Body of pancreas (tissue), 4 donors: ENCODE measurements around the gene SERPINA1. TPM values are rescaled to one million over a fixed set of nuclear protein-coding genes. Genes with fewer than 3 reads are reported as not detected.
A peak's percentile ranks its signal among the peaks of the same experiment; 100 is the strongest.
"Not testable (repeated sequence)": the region's sequence is repeated elsewhere in the genome, so short reads cannot be mapped to it uniquely, and the experiment has no call there.

ENCODE experiments used
- ATAC-seq: fragments of 150-250 bp; one replicate; pipeline ENCODE4 v1.9.1; 2016
- DNase-seq, 4 donors: peaks; one replicate each; pipeline ENCODE4 v3.0.0-alpha.2; 2019
- H3K27ac ChIP-seq, 4 donors: fragments of 200-600 bp; sonication (generic); 1 replicate in 3 of 4; 2 replicates in 1 of 4; pipeline versions ENCODE4 v1.5.1 to v1.6.1; 2016 to 2019; ENCODE audit warnings: mild to moderate bottlenecking in 1 of 4, mixed read lengths in 1 of 4, moderate library complexity in 1 of 4
- H3K27me3 ChIP-seq, 2 donors: fragments of 200-600 bp; sonication (generic); one replicate each; pipeline ENCODE4 v1.6.0; 2016; ENCODE audit warnings: mild to moderate bottlenecking in 1 of 2
- H3K36me3 ChIP-seq, 2 donors: fragments of 200-600 bp; sonication (generic); replicated peaks in 1 of 2; 2 replicates each; pipeline ENCODE4 v1.5.1; 2016; ENCODE audit warnings: low read depth in 2 of 2; ENCODE audit not compliant: insufficient read depth in 1 of 2
- H3K4me1 ChIP-seq: fragments of 200-600 bp; sonication (generic); one replicate; pipeline ENCODE4 v1.6.0; 2016
- H3K4me3 ChIP-seq, 2 donors: fragments of 200-600 bp; sonication (generic); 1 replicate in 1 of 2; 2 replicates in 1 of 2; pipeline ENCODE4 v1.5.1; 2016 to 2019
- H3K9me3 ChIP-seq, 3 donors: fragments of 200-600 bp; sonication (generic); 1 replicate in 2 of 3; 2 replicates in 1 of 3; pipeline ENCODE4 v1.5.1; 2016
- POLR2A ChIP-seq, 3 donors: fragments of 450-650 bp; IDR thresholded peaks; one replicate each; pipeline ENCODE4 v1.6.1; 2016; ENCODE audit warnings: antibody characterized with exemption in 3 of 3, mild to moderate bottlenecking in 2 of 3
- WGBS, 2 donors: methylation state at CpG; one replicate each; pipeline ENCODE4 v1.1.5; 2017; 5-methylcytosine and 5-hydroxymethylcytosine counted together
- intact Hi-C: fragments of 100-400 bp; cut with DNase I; formaldehyde crosslinking; loops from one replicate; pipeline ENCODE4 v1.15.1; 2023
- total RNA-seq, 2 donors: library from RNA; depleted of rRNA; stranded (reverse); fragments of >200 nt; gene quantifications; one replicate each; pipeline ENCODE4 v1.1.0, GENCODE V29; 2016
- TF ChIP-seq, protein P1 (sequence below), 7 experiments: fragments of 450-650 bp in 4 of 7; fragments of 200-600 bp in 3 of 7; sonication (generic) in 3 of 7; IDR thresholded peaks; one replicate each; pipeline ENCODE4 v1.5.1; 2016 to 2019; ENCODE audit warnings: antibody characterized with exemption in 7 of 7

SERPINA1 gene
- total RNA-seq, 2 donors from 2014 or later = 77.8 to 86.4 TPM

DNA sequence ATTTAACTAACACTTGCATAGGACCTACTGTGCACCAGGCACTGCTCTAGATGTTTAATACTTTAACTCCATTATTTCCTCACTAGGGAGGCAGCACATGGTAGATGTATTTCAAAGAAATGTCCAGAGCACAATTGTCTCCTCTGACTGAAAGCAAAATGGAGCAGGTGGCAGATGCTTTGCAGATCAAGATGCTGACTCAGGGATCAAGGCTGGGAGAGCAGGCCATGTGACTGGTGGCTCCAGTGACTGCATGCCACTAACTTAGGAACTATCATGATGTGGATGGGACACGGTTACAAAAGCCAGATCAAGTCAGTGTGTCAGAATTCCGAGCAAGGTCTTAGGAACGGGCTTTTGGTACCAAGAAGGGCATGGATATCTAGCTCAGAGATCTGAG lies 36.0 kb upstream of the SERPINA1 start:
- no peaks in the 10 kb centered on the region for H3K9me3 ChIP-seq
- ATAC-seq = no peak
- no peaks in the 10 kb centered on the region for H3K4me1 ChIP-seq
- H3K4me3 ChIP-seq = no peak overlapping the region
- DNase-seq = no peak
- no peak overlapping the region for H3K27ac ChIP-seq
- intact Hi-C loops = no loop called here
- 51 to 69% methylated on average over 3 of the region's 3 CpGs for WGBS, 2 donors
- H3K36me3 ChIP-seq = no peaks in the 10 kb centered on the region
- TF ChIP-seq, protein P1, sequence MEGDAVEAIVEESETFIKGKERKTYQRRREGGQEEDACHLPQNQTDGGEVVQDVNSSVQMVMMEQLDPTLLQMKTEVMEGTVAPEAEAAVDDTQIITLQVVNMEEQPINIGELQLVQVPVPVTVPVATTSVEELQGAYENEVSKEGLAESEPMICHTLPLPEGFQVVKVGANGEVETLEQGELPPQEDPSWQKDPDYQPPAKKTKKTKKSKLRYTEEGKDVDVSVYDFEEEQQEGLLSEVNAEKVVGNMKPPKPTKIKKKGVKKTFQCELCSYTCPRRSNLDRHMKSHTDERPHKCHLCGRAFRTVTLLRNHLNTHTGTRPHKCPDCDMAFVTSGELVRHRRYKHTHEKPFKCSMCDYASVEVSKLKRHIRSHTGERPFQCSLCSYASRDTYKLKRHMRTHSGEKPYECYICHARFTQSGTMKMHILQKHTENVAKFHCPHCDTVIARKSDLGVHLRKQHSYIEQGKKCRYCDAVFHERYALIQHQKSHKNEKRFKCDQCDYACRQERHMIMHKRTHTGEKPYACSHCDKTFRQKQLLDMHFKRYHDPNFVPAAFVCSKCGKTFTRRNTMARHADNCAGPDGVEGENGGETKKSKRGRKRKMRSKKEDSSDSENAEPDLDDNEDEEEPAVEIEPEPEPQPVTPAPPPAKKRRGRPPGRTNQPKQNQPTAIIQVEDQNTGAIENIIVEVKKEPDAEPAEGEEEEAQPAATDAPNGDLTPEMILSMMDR (IDR thresholded peaks at IDR 0.05) = no peak
- TF ChIP-seq POLR2A (IDR thresholded peaks at IDR 0.05) = no peak
- H3K27me3 ChIP-seq = no peaks in the 10 kb centered on the region

GRCh38 chr14:94423453-94424056 lies 35.2 kb upstream of the SERPINA1 start:
- intact Hi-C loops = no loop called here
- Histone ChIP-seq H3K27ac (no peak overlapping the region), H3K36me3 (no peaks in the 10 kb centered on the region), H3K9me3 (no peaks in the 10 kb centered on the region), H3K4me1 (no peaks in the 10 kb centered on the region), H3K27me3 (no peaks in the 10 kb centered on the region), H3K4me3 (no peak overlapping the region)
- 10 to 11% methylated on average over 13 of the region's 13 CpGs for WGBS, 2 donors
- ATAC-seq = peak; percentile 81
- peak; percentile 78 to 86 (median 80) for DNase-seq
- TF ChIP-seq POLR2A (IDR thresholded peaks at IDR 0.05) = no peak
- TF ChIP-seq, protein P1 (IDR thresholded peaks at IDR 0.05) = peak; percentile 42 to 71 (median 67)

DNA sequence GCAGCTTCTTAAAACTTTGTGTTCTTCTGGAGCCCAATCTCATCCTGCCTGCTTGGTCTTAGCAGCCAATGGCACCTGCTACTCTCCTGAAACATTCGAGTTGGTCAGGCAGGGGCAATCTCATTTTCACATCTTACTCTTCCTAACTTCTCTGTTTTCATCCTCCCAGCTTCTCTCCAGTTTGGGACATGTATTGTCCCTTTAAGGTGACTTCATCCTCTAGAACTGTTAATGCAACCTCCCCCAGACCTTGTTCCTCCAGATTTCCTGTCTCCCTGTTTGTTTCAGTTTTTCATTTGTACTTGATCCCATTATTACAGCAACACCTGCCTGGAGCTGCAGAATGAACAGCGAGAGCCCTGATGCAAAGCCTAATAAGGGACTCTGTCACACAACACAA lies 32.9 kb upstream of the SERPINA1 start:
- no peak for ATAC-seq
- WGBS, 2 donors = 59 to 62% methylated on average over 2 of the region's 2 CpGs

DNA sequence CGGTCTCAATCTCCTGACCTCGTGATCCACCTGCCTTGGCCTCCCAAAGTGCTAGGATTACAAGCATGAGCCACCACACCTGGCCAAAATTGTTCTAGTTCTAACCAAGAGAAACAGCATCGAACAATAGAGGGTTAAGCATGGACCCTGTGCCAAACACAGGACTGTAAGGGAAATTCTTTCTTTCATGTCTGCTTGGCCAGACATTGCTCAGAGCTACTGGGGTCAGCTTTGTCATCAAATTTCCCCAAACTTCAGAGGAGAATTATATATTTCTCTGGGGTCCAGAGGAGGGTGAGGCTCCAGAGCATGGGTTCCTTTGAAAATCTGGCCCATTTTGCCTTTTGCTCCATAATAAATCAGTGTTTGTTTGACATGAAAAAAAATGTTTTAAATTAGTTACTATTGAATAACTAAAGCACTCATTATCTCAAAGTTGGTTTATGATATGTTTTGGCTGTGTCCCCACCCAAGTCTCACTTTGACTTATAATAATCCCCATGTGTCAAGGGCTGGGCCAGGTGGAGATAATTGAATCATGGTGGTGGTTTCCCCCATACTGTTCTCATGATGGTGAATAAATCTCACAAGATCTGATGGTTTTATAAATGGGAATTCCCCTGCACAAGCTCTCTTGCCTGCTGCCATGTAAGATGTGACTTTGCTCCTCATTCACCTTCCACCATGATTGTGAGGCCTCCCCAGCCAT lies 29.2 kb upstream of the SERPINA1 start:
- 63 to 74% methylated on average over 3 of the region's 3 CpGs for WGBS, 2 donors
- H3K9me3 ChIP-seq, H3K36me3 ChIP-seq, H3K27ac ChIP-seq, H3K4me3 ChIP-seq, H3K27me3 ChIP-seq, ATAC-seq, DNase-seq, H3K4me1 ChIP-seq, intact Hi-C loops: not testable (repeated sequence)

More for the DNA sequence above, 32.9 kb upstream of the SERPINA1 start:
- no peak overlapping the region for H3K27ac ChIP-seq
- H3K36me3 ChIP-seq = no peaks in the 10 kb centered on the region
- intact Hi-C loops = no loop called here
- H3K4me1 ChIP-seq = no peaks in the 10 kb centered on the region
- H3K9me3 ChIP-seq = no peaks in the 10 kb centered on the region
- TF ChIP-seq, protein P1 (IDR thresholded peaks at IDR 0.05) = no peak
- TF ChIP-seq POLR2A (IDR thresholded peaks at IDR 0.05) = no peak
- DNase-seq = no peak
- no peak overlapping the region for H3K4me3 ChIP-seq
- H3K27me3 ChIP-seq = no peaks in the 10 kb centered on the region

DNA sequence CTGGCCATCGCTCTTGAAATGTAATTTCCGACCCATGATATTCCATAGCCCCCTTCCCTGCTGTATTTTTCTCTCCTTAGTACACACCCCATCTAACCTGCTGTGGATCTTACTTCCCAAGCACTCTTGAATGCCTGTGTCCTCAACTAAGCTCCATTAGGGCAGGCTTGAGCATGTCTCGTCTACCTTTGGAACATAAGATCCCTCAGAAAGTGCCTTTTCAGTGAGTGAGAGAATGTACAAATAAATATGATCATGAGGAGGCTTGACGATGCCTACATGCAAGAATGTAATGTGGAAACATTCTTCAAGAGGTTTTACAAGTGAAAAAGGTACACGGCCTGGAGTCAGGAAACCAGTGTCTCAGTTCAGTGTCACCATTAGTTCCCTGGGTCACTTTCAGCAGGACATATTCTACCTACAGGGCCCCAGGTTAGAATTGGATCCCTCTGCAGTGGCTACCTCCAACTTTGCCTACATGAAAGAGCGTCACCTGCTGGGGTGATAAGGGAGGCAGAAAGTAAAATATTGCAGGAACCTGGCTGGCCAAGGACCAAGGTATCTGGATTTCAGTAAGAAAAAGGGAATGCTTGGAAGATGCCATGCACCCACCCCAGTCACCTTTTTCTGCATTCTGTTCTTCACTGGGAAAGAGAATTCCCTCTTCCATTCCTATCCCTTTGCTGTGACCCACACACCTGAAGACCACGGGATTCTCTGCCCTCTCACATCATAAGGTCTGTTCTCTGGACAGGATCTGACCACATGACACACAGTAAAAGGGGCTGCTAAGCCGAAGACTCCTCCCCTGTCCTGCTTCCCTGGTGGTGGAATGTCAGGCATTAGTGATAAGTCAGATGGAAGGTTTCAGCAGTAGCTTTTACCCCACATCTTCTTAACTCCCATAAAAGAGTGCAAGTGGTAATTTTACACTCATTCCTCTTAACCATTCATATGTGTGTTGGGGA lies 24.6 kb upstream of the SERPINA1 start:
- Histone ChIP-seq H3K4me3 (no peak overlapping the region), H3K4me1 (peaks cover 5% of the 10 kb centered on the region), H3K36me3 (no peaks in the 10 kb centered on the region), H3K27ac (peak overlapping the region in 3 of 4 donors; percentile 34 to 69 (median 47)), H3K9me3 (no peaks in the 10 kb centered on the region), H3K27me3 (no peaks in the 10 kb centered on the region)
- DNase-seq (no peak), ATAC-seq (no peak)
- intact Hi-C loops = no loop called here
- TF ChIP-seq POLR2A (IDR thresholded peaks at IDR 0.05) = no peak
- TF ChIP-seq, protein P1 (IDR thresholded peaks at IDR 0.05) = peak in 4 of 7 experiments; percentile 29 to 41 (median 40)
- WGBS, 2 donors = 46 to 47% methylated on average over 8 of the region's 8 CpGs
